ENCODE measurements around the gene IFT57.

The IFT57 gene

GRCh38 chr3:108221393-108221792 lies 831 bp downstream of the IFT57 start:
- H3K4me3 ChIP-seq (ENCODE audit: low read depth, low read length), result peak overlapping the region; percentile 61
- in situ Hi-C loops (cut with HindIII; ENCODE audit: low sequenced_read_pairs), result no loop called here
- no peak for TF ChIP-seq CTCF (IDR thresholded peaks at IDR 0.05; ENCODE audit: low read depth, low read length)
- no peak for DNase-seq (ENCODE audit: low read depth, low spot score)

GRCh38 chr3:108219336-108219735 lies 2.9 kb downstream of the IFT57 start:
- no peak for TF ChIP-seq CTCF (IDR thresholded peaks at IDR 0.05; ENCODE audit: low read depth, low read length)
- in situ Hi-C loops (cut with HindIII; ENCODE audit: low sequenced_read_pairs), result no loop called here
- no peak for DNase-seq (ENCODE audit: low read depth, low spot score)
- no peak overlapping the region for H3K4me3 ChIP-seq (ENCODE audit: low read depth, low read length)

GRCh38 chr3:108218811-108219210 lies 3.4 kb downstream of the IFT57 start:
- peak; percentile 34 for DNase-seq (ENCODE audit: low read depth, low spot score)
- no peak for TF ChIP-seq CTCF (IDR thresholded peaks at IDR 0.05; ENCODE audit: low read depth, low read length)
- no peak overlapping the region for H3K4me3 ChIP-seq (ENCODE audit: low read depth, low read length)
- in situ Hi-C loops (cut with HindIII; ENCODE audit: low sequenced_read_pairs), result no loop called here

- in situ Hi-C loops (cut with HindIII; ENCODE audit: low sequenced_read_pairs), result no loop called here
- no peak for DNase-seq (ENCODE audit: low read depth, low spot score)
- TF ChIP-seq CTCF (IDR thresholded peaks at IDR 0.05; ENCODE audit: low read depth, low read length), result no peak
- no peak overlapping the region for H3K4me3 ChIP-seq (ENCODE audit: low read depth, low read length)
Measured at GRCh38 chr3:108215871-108216270, 6.4 kb downstream of the IFT57 start.

- TF ChIP-seq CTCF (IDR thresholded peaks at IDR 0.05; ENCODE audit: low read depth, low read length), result no peak
- in situ Hi-C loops (cut with HindIII; ENCODE audit: low sequenced_read_pairs), result no loop called here
- no peak for DNase-seq (ENCODE audit: low read depth, low spot score)
- H3K4me3 ChIP-seq (ENCODE audit: low read depth, low read length), result no peak overlapping the region
Measured at GRCh38 chr3:108209579-108209978, 12.6 kb downstream of the IFT57 start.

GRCh38 chr3:108208831-108209230 lies 13.4 kb downstream of the IFT57 start:
- DNase-seq (ENCODE audit: low read depth, low spot score), result no peak
- in situ Hi-C loops (cut with HindIII; ENCODE audit: low sequenced_read_pairs), result no loop called here
- TF ChIP-seq CTCF (IDR thresholded peaks at IDR 0.05; ENCODE audit: low read depth, low read length), result no peak
- H3K4me3 ChIP-seq (ENCODE audit: low read depth, low read length), result no peak overlapping the region

GRCh38 chr3:108202834-108203233 lies 19.4 kb downstream of the IFT57 start:
- no peak overlapping the region for H3K4me3 ChIP-seq (ENCODE audit: low read depth, low read length)
- DNase-seq (ENCODE audit: low read depth, low spot score), result no peak
- in situ Hi-C loops (cut with HindIII; ENCODE audit: low sequenced_read_pairs), result no loop called here
- TF ChIP-seq CTCF (IDR thresholded peaks at IDR 0.05; ENCODE audit: low read depth, low read length), result no peak
